ENCODE measurements around the gene ITPRIPL2. TPM values are rescaled to one million over a fixed set of nuclear protein-coding genes. Genes with fewer than 3 reads are reported as not detected.

ITPRIPL2 gene
- total and polyA plus RNA-seq, 2 of the 13 experiments (the other 11 are each of a cell fraction or from before 2014, with no cell fraction given): 5.9 to 12.6 TPM

DNA sequence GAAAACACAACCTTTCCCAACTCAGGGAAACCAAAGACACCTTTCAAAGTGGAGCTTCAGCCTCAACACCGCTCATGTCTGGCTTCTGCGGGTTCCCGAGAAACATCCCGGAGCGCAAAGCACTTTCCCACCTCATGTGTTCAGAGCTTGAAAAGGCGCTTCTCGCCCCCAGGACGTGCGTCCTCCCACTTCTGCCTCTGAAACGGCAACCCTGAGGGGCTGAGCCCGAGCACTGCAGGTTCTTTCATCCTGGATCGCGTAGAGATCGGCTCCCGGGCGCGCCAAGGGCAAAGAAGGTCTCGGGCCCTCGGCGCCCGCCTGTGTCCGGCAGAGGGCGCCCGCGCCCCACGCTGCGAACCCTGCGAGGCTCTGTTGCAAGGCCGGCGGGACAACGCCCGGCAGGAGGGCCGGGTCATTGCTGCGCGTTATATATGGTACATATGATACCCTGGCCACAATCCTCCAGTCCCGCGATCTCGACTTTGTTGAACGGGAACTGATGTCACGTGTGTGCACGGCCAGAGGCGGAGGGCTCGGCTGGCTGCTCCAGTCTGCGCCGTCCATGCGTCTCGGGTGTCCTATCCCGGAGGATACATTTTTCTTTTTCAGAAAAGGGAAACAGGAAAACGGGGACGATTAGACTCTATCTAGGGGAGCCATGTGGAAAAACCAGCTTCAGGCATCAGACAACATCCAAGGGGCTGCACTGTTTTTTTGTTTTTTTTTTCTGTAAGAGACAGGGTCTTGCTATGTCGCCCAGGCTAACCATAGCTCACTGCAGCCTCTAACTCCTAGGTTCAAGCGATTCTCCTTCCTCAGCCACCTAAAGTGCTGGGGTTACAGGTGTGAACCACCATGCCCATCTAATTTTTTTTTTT is 27.2 kb upstream of the ITPRIPL2 start (continued):
- TF ChIP-seq ADNP (CRISPR knock-in tag; IDR thresholded peaks at IDR 0.05): peak; percentile 41; the same call in 1 of the 2 replicates
- no peak for TF ChIP-seq TOE1 (CRISPR knock-in tag; IDR thresholded peaks at IDR 0.05)
- TF ChIP-seq SNAPC5 (CRISPR knock-in tag; IDR thresholded peaks at IDR 0.05; ENCODE audit: borderline replicate concordance): 0 out of 2 replicates have a peak, but pooled peaks have one; percentile 31
- TF ChIP-seq, protein P1, sequence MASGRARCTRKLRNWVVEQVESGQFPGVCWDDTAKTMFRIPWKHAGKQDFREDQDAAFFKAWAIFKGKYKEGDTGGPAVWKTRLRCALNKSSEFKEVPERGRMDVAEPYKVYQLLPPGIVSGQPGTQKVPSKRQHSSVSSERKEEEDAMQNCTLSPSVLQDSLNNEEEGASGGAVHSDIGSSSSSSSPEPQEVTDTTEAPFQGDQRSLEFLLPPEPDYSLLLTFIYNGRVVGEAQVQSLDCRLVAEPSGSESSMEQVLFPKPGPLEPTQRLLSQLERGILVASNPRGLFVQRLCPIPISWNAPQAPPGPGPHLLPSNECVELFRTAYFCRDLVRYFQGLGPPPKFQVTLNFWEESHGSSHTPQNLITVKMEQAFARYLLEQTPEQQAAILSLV (CRISPR knock-in tag; IDR thresholded peaks at IDR 0.05; ENCODE audit: borderline replicate concordance): peak; percentile 95; the same call in 1 of the 2 replicates
- no peak for TF ChIP-seq ZNF10 (CRISPR knock-in tag; IDR thresholded peaks at IDR 0.05; ENCODE audit: borderline replicate concordance, low read depth)
- no peak for TF ChIP-seq TCF12 (IDR thresholded peaks at IDR 0.05)
- 0 out of 2 replicates have a peak, but pooled peaks have one; percentile 64 for TF ChIP-seq TCF12 (CRISPR knock-in tag; IDR thresholded peaks at IDR 0.05)
- no peak for TF ChIP-seq CC2D1A (CRISPR knock-in tag; IDR thresholded peaks at IDR 0.05)
- peak; percentile 33; the same call in 1 of the 2 replicates for TF ChIP-seq NFYB (CRISPR knock-in tag; IDR thresholded peaks at IDR 0.05)
- TF ChIP-seq PHF8 (CRISPR knock-in tag; IDR thresholded peaks at IDR 0.05): no peak; the same call in none of the 2 replicates
- TF ChIP-seq ZNF784 (CRISPR knock-in tag; IDR thresholded peaks at IDR 0.05; ENCODE audit: borderline replicate concordance): 0 out of 2 replicates have a peak, but pooled peaks have one; percentile 73
- peak; percentile 96 for TF ChIP-seq ZNF350 (CRISPR knock-in tag; IDR thresholded peaks at IDR 0.05; ENCODE audit: borderline replicate concordance, low read depth)
- TF ChIP-seq ZNF230 (CRISPR knock-in tag; IDR thresholded peaks at IDR 0.05): peak; percentile 95
- TF ChIP-seq, protein P2, sequence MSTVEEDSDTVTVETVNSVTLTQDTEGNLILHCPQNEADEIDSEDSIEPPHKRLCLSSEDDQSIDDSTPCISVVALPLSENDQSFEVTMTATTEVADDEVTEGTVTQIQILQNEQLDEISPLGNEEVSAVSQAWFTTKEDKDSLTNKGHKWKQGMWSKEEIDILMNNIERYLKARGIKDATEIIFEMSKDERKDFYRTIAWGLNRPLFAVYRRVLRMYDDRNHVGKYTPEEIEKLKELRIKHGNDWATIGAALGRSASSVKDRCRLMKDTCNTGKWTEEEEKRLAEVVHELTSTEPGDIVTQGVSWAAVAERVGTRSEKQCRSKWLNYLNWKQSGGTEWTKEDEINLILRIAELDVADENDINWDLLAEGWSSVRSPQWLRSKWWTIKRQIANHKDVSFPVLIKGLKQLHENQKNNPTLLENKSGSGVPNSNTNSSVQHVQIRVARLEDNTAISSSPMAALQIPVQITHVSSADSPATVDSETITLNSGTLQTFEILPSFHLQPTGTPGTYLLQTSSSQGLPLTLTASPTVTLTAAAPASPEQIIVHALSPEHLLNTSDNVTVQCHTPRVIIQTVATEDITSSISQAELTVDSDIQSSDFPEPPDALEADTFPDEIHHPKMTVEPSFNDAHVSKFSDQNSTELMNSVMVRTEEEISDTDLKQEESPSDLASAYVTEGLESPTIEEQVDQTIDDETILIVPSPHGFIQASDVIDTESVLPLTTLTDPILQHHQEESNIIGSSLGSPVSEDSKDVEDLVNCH (CRISPR knock-in tag; IDR thresholded peaks at IDR 0.05): no peak; the same call in 1 of the 2 replicates
- peak; percentile 65; the same call in 1 of the 2 replicates for TF ChIP-seq ZNF552 (CRISPR knock-in tag; IDR thresholded peaks at IDR 0.05; ENCODE audit: borderline replicate concordance)
- TF ChIP-seq ELF1 (CRISPR knock-in tag; IDR thresholded peaks at IDR 0.05): no peak; the same call in 1 of the 2 replicates
- no peak for TF ChIP-seq SOX13 (IDR thresholded peaks at IDR 0.05)
- TF ChIP-seq SOX13 (CRISPR knock-in tag; conservative IDR thresholded peaks at IDR 0.05 in 1 of 2, IDR thresholded peaks at IDR 0.05 in 1 of 2): peak in 1 of 2 experiments; percentile 66; a peak in 2 of 4 replicates
- TF ChIP-seq, protein P3, sequence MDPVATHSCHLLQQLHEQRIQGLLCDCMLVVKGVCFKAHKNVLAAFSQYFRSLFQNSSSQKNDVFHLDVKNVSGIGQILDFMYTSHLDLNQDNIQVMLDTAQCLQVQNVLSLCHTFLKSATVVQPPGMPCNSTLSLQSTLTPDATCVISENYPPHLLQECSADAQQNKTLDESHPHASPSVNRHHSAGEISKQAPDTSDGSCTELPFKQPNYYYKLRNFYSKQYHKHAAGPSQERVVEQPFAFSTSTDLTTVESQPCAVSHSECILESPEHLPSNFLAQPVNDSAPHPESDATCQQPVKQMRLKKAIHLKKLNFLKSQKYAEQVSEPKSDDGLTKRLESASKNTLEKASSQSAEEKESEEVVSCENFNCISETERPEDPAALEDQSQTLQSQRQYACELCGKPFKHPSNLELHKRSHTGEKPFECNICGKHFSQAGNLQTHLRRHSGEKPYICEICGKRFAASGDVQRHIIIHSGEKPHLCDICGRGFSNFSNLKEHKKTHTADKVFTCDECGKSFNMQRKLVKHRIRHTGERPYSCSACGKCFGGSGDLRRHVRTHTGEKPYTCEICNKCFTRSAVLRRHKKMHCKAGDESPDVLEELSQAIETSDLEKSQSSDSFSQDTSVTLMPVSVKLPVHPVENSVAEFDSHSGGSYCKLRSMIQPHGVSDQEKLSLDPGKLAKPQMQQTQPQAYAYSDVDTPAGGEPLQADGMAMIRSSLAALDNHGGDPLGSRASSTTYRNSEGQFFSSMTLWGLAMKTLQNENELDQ (CRISPR knock-in tag; IDR thresholded peaks at IDR 0.05; ENCODE audit: borderline replicate concordance): no peak
- TF ChIP-seq ZNF468 (CRISPR knock-in tag; IDR thresholded peaks at IDR 0.05): no peak
- TF ChIP-seq MIER3 (CRISPR knock-in tag; IDR thresholded peaks at IDR 0.05; ENCODE audit: borderline replicate concordance): peak; percentile 69; the same call in 1 of the 2 replicates
- no peak for TF ChIP-seq MAFG (CRISPR knock-in tag; IDR thresholded peaks at IDR 0.05)

All from HepG2 (cell line).